GM12878 (cell line): ENCODE data around the gene SLC5A11.

Experiments used
- ATF3 ChIP-seq: IDR thresholded peaks from 2 replicates; pipeline ENCODE4 v1.6.1; 2011; ENCODE audit warnings: low read depth, mild to moderate bottlenecking, low read length, moderate library complexity, borderline replicate concordance; ENCODE audit errors: extremely low read depth
- CBX5 ChIP-seq: sonication (generic); IDR thresholded peaks from 2 replicates; pipeline ENCODE4 v1.6.1; 2016; ENCODE audit warnings: low read depth, moderate library complexity, mild to moderate bottlenecking, inconsistent platforms
- CEBPZ ChIP-seq: fragments of 150-350 bp; IDR thresholded peaks from 2 replicates; pipeline ENCODE4 v1.6.1; 2016; ENCODE audit warnings: low read depth, low read length
- CHD4 ChIP-seq: fragments of 200-600 bp; sonication (generic); IDR thresholded peaks from 2 replicates; pipeline ENCODE4 v1.6.1; 2016; ENCODE audit warnings: mild to moderate bottlenecking
- CREB1 ChIP-seq: IDR thresholded peaks from 2 replicates; pipeline ENCODE4 v1.6.1; 2012; ENCODE audit warnings: low read depth, mild to moderate bottlenecking, inconsistent platforms
- CTCF ChIP-seq, 3 experiments: IDR thresholded peaks in 2 of 3; conservative IDR thresholded peaks in 1 of 3; 2 replicates each; pipeline ENCODE4 v1.5.1; 2011; ENCODE audit warnings: low read depth in 3 of 3, low read length in 3 of 3, mild to moderate bottlenecking in 3 of 3, control low read depth in 2 of 3, moderate library complexity in 2 of 3, inconsistent platforms in 1 of 3, mixed read lengths in 1 of 3; ENCODE audit not compliant: control insufficient read depth in 2 of 3, insufficient read depth in 1 of 3; ENCODE audit errors: extremely low read depth in 1 of 3
- CUX1 ChIP-seq: IDR thresholded peaks from 2 replicates; pipeline ENCODE4 v1.6.1; 2012; ENCODE audit warnings: improper control_type of control experiment, low read depth, low read length; ENCODE audit not compliant: insufficient replicate concordance
- FOS ChIP-seq: IDR thresholded peaks from 3 replicates; pipeline ENCODE4 v1.6.1; 2011; ENCODE audit warnings: borderline replicate concordance; ENCODE audit not compliant: insufficient read length; ENCODE audit errors: extremely low read depth
- HCFC1 ChIP-seq: fragments of 150-350 bp; IDR thresholded peaks from 2 replicates; pipeline ENCODE4 v1.6.1; 2014; ENCODE audit warnings: low read length
- HDAC6 ChIP-seq: fragments of 200-600 bp; sonication (generic); IDR thresholded peaks from one replicate; pipeline ENCODE4 v1.8.0; 2017; ENCODE audit warnings: antibody characterized with exemption; ENCODE audit not compliant: unreplicated experiment
- MXI1 ChIP-seq: fragments of 150-350 bp; IDR thresholded peaks from 2 replicates; pipeline ENCODE4 v1.6.1; 2011; ENCODE audit warnings: low read depth, mild to moderate bottlenecking, inconsistent platforms, low read length, improper control_type of control experiment
- RBBP5 ChIP-seq: fragments of 200-600 bp; sonication (generic); conservative IDR thresholded peaks from 2 replicates; pipeline ENCODE4 v1.6.1; 2016
- RCOR1 ChIP-seq: conservative IDR thresholded peaks from 2 replicates; pipeline ENCODE4 v1.6.1; 2012; ENCODE audit warnings: low read depth, low read length, improper control_type of control experiment
- STAT3 ChIP-seq: IDR thresholded peaks from 2 replicates; pipeline ENCODE4 v1.6.1; 2011; ENCODE audit warnings: low read depth, low read length, improper control_type of control experiment

- TF ChIP-seq CUX1: no peak
- TF ChIP-seq CBX5: no peak
- TF ChIP-seq CHD4: no peak
- TF ChIP-seq FOS: no peak
- TF ChIP-seq STAT3: no peak
- no peak for TF ChIP-seq CREB1
- TF ChIP-seq CTCF (IDR thresholded peaks at IDR 0.05 in 2 of 3, conservative IDR thresholded peaks at IDR 0.05 in 1 of 3; ENCODE audit: control insufficient read depth in 2 of 3, extremely low read depth in 1 of 3, insufficient read depth in 1 of 3, low read depth in 3 of 3, low read length in 3 of 3): no peak
- no peak for TF ChIP-seq CEBPZ
- no peak for TF ChIP-seq RBBP5
- no peak for TF ChIP-seq RCOR1
- TF ChIP-seq MXI1: no peak
- no peak for TF ChIP-seq HDAC6
- no peak for TF ChIP-seq ATF3
- no peak for TF ChIP-seq HCFC1
Measured at GRCh38 chr16:24929409-24929808, 83.6 kb downstream of the SLC5A11 start.
